ENCODE data around the gene NDUFB6.

DNA sequence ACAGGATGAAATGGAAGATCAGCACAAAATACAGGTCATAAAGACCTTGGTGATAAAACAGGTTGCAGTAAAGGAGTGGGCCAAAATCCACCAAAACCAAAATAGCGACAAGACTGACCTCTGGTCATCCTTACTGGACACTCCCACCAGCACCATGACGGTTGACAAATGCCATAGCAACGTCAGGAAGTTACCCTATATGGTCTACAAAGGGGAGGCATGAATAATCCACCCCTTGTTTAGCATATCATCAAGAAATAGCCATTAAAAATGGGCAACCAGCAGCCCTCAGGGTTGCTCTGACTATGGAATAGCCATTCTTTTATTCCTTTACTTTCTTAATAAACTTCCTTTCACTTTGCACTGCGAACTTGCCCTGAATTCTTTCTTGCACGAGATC, 6.0 kb upstream of the NDUFB6 start:
- TF ChIP-seq, protein P1, sequence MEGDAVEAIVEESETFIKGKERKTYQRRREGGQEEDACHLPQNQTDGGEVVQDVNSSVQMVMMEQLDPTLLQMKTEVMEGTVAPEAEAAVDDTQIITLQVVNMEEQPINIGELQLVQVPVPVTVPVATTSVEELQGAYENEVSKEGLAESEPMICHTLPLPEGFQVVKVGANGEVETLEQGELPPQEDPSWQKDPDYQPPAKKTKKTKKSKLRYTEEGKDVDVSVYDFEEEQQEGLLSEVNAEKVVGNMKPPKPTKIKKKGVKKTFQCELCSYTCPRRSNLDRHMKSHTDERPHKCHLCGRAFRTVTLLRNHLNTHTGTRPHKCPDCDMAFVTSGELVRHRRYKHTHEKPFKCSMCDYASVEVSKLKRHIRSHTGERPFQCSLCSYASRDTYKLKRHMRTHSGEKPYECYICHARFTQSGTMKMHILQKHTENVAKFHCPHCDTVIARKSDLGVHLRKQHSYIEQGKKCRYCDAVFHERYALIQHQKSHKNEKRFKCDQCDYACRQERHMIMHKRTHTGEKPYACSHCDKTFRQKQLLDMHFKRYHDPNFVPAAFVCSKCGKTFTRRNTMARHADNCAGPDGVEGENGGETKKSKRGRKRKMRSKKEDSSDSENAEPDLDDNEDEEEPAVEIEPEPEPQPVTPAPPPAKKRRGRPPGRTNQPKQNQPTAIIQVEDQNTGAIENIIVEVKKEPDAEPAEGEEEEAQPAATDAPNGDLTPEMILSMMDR (IDR thresholded peaks at IDR 0.05; ENCODE audit: poor library complexity, severe bottlenecking), result no peak
- TF ChIP-seq, protein P2, sequence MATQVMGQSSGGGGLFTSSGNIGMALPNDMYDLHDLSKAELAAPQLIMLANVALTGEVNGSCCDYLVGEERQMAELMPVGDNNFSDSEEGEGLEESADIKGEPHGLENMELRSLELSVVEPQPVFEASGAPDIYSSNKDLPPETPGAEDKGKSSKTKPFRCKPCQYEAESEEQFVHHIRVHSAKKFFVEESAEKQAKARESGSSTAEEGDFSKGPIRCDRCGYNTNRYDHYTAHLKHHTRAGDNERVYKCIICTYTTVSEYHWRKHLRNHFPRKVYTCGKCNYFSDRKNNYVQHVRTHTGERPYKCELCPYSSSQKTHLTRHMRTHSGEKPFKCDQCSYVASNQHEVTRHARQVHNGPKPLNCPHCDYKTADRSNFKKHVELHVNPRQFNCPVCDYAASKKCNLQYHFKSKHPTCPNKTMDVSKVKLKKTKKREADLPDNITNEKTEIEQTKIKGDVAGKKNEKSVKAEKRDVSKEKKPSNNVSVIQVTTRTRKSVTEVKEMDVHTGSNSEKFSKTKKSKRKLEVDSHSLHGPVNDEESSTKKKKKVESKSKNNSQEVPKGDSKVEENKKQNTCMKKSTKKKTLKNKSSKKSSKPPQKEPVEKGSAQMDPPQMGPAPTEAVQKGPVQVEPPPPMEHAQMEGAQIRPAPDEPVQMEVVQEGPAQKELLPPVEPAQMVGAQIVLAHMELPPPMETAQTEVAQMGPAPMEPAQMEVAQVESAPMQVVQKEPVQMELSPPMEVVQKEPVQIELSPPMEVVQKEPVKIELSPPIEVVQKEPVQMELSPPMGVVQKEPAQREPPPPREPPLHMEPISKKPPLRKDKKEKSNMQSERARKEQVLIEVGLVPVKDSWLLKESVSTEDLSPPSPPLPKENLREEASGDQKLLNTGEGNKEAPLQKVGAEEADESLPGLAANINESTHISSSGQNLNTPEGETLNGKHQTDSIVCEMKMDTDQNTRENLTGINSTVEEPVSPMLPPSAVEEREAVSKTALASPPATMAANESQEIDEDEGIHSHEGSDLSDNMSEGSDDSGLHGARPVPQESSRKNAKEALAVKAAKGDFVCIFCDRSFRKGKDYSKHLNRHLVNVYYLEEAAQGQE (IDR thresholded peaks at IDR 0.05; ENCODE audit: borderline replicate concordance), result no peak
